GM12872 (cell line): ENCODE data around the gene SSBP3.

Experiments used
- TF ChIP-seq, protein P1 (sequence below): IDR thresholded peaks from 3 replicates; pipeline ENCODE4 v1.5.1; 2011; ENCODE audit warnings: low read depth, mild to moderate bottlenecking, low read length, moderate library complexity; ENCODE audit not compliant: insufficient read depth

Gene SSBP3

DNA sequence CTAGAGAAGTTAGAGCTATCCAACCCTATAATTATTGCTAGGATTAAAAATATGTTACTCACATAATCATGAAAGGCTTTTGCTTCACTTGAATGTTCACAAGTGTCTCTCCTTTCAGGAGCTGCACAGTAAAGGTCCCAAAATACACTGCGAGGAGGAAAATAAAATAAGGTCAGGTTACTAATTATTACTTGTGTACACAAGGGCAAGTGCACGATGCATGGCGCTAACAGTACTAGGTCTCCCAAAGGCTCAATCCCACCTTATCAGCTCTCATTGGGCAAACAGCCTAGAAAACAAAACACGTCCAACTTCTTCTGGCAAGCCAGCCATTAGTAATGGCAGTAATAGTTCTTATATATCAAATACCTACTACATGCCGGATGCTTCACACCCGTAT is 4.4 kb downstream of the SSBP3 start:
- TF ChIP-seq, protein P1, sequence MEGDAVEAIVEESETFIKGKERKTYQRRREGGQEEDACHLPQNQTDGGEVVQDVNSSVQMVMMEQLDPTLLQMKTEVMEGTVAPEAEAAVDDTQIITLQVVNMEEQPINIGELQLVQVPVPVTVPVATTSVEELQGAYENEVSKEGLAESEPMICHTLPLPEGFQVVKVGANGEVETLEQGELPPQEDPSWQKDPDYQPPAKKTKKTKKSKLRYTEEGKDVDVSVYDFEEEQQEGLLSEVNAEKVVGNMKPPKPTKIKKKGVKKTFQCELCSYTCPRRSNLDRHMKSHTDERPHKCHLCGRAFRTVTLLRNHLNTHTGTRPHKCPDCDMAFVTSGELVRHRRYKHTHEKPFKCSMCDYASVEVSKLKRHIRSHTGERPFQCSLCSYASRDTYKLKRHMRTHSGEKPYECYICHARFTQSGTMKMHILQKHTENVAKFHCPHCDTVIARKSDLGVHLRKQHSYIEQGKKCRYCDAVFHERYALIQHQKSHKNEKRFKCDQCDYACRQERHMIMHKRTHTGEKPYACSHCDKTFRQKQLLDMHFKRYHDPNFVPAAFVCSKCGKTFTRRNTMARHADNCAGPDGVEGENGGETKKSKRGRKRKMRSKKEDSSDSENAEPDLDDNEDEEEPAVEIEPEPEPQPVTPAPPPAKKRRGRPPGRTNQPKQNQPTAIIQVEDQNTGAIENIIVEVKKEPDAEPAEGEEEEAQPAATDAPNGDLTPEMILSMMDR, result no peak

DNA sequence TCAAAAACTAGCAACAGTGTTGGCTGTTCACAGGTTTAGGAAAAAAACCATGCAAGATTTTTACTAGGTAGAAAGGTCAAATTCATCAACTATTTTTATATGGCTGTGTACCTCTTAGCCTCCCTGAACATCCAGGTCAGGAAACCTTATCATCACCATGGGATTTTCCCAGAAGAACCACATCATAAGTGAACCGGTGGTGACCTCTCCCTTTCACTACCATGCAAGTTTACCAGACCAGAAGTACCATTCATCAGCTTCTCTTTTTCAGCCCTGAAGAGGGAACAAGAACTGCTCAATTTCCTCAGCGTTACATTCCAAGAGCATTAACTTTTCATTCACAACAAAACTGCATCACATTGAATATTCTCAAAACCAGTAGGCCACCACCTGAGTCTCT is 5.9 kb downstream of the SSBP3 start:
- TF ChIP-seq, protein P1, result no peak

DNA sequence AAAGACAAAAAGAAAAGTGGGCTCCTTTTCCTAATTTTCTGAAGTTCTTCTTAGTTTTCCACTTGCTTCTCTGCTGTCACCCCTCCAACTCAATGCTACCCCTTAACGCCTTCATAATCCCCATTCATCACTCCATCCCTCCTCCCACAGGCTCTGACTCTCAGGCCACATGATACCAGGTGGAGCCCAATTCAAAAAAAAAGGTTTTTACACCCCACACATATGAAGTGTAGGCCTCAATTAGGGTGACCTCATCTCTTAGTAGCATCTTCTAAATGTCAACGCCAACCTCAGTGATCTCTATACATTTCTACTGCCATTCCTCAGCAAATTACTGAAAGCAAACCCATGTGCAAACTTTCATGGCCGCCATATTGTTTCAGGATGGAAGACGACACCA is 6.4 kb downstream of the SSBP3 start:
- TF ChIP-seq, protein P1, result no peak

DNA sequence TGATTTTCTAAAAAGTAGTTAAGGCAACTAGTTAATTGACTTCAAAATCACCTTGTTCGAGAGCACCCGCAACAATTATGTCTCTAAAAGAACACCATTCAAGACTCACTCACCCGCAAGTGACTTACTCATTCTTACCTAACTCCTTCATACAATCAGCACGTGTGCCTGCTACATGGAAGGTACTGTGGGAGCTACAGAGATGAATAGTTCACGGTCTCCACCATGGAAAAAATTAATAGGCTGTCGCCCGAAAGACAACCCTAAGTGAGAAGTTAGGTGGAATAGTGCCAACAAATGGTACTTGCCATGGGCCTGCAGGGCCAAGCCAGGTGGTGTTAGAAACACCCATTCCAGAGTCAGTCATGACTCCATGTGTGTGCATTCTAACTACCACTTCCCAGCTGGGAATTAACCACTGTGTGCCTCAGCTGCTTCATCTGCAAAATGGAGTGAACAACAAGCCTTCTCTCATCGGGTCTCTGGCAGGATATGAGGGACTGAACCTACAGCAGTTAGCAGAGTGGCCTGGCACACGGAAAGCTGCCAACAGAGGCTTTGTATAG is 7.1 kb downstream of the SSBP3 start:
- TF ChIP-seq, protein P1, result no peak

DNA sequence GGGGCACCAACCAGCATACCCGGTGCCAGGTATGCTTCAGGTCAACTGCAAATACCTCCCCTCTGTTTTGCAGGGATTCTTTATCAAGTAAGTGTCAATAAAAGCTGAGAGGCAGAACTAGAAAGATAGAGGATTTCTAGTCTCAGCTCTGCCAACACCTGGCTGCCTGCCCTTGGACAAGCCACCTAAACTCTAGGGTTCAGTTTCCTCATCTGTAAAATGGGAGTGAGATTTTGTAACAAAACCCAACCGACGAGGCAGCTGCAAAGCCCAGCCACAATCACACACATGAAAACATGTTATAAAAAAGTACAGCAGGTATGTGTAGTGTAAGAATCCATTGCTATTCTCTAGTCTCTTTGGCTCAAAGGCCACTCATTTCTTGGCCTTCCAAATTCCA is 8.2 kb downstream of the SSBP3 start:
- TF ChIP-seq, protein P1, result no peak

DNA sequence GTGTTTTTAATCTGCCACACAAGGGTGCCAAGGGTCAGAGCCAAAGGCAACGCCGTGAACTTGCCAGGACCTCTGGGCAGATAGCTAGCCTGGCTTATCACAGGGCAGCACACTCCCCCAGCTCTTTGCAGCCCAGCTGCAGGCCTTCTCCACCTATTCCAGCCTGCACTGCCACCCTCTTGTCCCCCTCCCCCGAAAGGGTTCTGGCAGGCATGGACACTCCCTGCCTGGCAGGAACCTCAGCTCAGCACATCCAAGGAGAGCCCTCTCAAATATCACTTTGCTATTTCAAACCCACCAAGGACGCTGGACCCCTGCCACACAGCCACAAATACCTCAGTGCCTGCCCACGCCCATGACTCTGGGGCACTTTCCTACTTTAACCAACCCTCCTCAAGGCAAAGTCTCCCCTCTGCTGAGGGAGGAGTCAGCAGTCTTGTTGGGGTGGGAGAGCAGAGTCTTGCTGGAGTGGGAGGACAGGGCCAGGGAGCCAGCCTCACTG is 9.1 kb downstream of the SSBP3 start:
- TF ChIP-seq, protein P1, result no peak

DNA sequence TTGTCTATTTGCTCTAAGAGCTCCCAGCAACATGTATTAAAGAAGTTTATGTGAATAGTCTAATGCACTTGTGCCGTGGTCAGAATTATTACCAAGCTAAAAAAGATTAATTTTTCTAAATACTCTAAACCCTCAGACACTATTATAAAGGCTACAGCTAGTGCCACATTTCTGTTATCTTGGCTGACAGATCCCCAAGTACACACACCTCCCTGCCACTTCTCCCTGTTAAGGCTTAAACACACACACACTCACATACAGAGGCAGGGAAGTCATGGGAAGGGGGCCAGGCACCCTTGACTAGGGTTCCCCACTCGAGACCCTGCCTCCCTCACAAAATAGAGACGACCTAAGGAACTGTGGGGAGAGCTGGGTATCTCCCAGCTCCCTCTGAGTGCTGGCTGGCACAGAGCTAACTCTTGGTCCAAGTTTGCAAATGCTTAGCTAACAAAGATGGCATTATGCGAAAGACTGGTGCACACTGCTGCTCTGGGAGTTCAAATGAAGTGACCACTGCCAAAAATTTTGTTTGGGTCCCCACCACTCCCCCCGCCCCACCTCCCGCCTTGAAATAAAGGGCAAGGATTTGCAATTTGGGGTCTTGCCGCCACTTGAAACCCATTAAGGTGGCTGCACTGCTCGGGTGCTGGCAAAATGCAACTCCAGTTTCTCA is 9.8 kb downstream of the SSBP3 start:
- TF ChIP-seq, protein P1, result no peak
